Adrenal gland (tissue), 12 donors: ENCODE measurements around the gene EIF2AK3. TPM values are rescaled to one million over a fixed set of nuclear protein-coding genes. Genes with fewer than 3 reads are reported as not detected.

Source experiments
- DNase-seq, 7 donors: peaks; one replicate each; pipeline ENCODE4 v3.0.0-alpha.2; 2019 to 2020
- H3K27ac ChIP-seq, 5 donors: fragments of 200-600 bp; sonication (generic) in 4 of 5; 1 replicate in 3 of 5; 2 replicates in 2 of 5; pipeline versions ENCODE4 v1.5.1 to v1.8.0; 2016 to 2020; ENCODE audit warnings: mild to moderate bottlenecking in 1 of 5
- H3K27me3 ChIP-seq: fragments of 200-600 bp; 2 replicates; pipeline ENCODE4 v1.8.0; 2021
- H3K36me3 ChIP-seq, 2 donors: fragments of 200-600 bp; replicated peaks in 1 of 2; 1 replicate in 1 of 2; 2 replicates in 1 of 2; pipeline versions ENCODE4 v1.5.1 to v1.8.0; 2018 to 2022
- H3K4me1 ChIP-seq, 2 donors: fragments of 200-600 bp; replicated peaks in 1 of 2; 1 replicate in 1 of 2; 2 replicates in 1 of 2; pipeline versions ENCODE4 v1.5.1 to v1.8.0; 2018 to 2021
- H3K4me3 ChIP-seq, 4 donors: fragments of 200-600 bp; sonication (generic) in 3 of 4; one replicate each; pipeline ENCODE4 v1.5.1; 2016 to 2018
- H3K9me3 ChIP-seq, 3 donors: fragments of 200-600 bp; sonication (generic) in 1 of 3; replicated peaks in 1 of 3; 1 replicate in 2 of 3; 2 replicates in 1 of 3; pipeline versions ENCODE4 v1.5.1 to v1.8.0; 2016 to 2021
- POLR2A ChIP-seq, 2 donors: fragments of 450-650 bp; IDR thresholded peaks; one replicate each; pipeline ENCODE4 v1.6.1; 2017; ENCODE audit warnings: antibody characterized with exemption in 2 of 2, mild to moderate bottlenecking in 2 of 2, moderate library complexity in 1 of 2
- WGBS, 4 donors: extraction: QIAGEN DNeasy Blood & Tissue Kit in 2 of 4; methylation state at CpG; one replicate each; pipeline versions ENCODE4 v1.1.5 to v1.1.7; 2013 to 2017; 5-methylcytosine and 5-hydroxymethylcytosine counted together
- intact Hi-C, 2 donors: fragments of 100-400 bp; cut with DNase I; formaldehyde crosslinking; loops; one replicate each; pipeline versions ENCODE4 v1.14.1 to v1.15.0; 2022 to 2023
- polyA plus RNA-seq, 3 donors: library from polyadenylated mRNA; stranded (reverse); fragments of 200-250 nt in 2 of 3; fragments of 350-450 nt in 1 of 3; fragmentation: Illumina TruSeq in 1 of 3; extraction: RNeasy Lipid Tissue Mini Kit (QIAGEN cat#74804) in 1 of 3; gene quantifications; one replicate each; pipeline ENCODE4 v1.2.3, GENCODE V29; 2013 to 2014
- total RNA-seq, 9 donors: library from RNA; depleted of rRNA in 4 of 9; stranded (reverse); fragments of >200 nt in 4 of 9; fragments of 120-200 nt in 1 of 9; fragmentation: NEBNext Ultra II Directional in 1 of 9; extraction: Animal tissue kit (Norgen Biotek cat#: 25700) in 1 of 9; gene quantifications; one replicate each; pipeline versions ENCODE4 v1.1.0 to v1.2.4, GENCODE V29; 2013 to 2023
- TF ChIP-seq, protein P1 (sequence below), 6 experiments: fragments of 450-650 bp in 4 of 6; fragments of 200-600 bp in 2 of 6; sonication (generic) in 1 of 6; IDR thresholded peaks; 1 replicate in 5 of 6; 2 replicates in 1 of 6; pipeline versions ENCODE4 v1.5.1 to v1.8.0; 2016 to 2021; ENCODE audit warnings: antibody characterized with exemption in 6 of 6, mild to moderate bottlenecking in 2 of 6, moderate library complexity in 1 of 6
- donor health status: healthy with polysubstance abuse.
- donor health status: Bipolar disorder and iron deficiency.
- donor health status: DM: yes; HTN: yes; CAD: no.
- donor health status: DM: no; HTN: no; CAD: no.
- donor health status: DM: no; HTN: no; CAD: no.
- donor health status: DM: yes; HTN: yes; CAD: no.

Gene EIF2AK3
- total and polyA plus RNA-seq, 12 donors: 3.6 to 89.6 (median 21.3) TPM

DNA sequence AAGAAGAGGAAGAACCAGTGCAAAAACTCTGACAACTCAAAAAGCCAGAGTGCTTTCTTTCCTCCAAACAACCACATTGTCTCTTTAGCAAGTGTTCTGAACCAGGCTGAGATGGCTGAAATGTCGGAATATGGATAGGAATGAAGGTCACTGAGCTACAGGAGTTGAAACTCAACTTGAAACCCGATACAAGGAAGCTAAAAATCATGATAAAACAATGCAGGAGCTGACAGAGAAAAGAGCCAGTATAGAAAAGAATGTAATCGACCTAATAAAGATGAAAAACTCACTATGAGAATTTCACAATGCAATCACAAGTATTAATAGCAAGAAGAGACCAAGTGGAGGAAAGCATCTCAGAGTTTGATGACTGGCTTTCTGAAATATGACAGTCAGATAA, 15.0 kb upstream of the EIF2AK3 start:
- intact Hi-C loops: no loop called here
- TF ChIP-seq, protein P1, sequence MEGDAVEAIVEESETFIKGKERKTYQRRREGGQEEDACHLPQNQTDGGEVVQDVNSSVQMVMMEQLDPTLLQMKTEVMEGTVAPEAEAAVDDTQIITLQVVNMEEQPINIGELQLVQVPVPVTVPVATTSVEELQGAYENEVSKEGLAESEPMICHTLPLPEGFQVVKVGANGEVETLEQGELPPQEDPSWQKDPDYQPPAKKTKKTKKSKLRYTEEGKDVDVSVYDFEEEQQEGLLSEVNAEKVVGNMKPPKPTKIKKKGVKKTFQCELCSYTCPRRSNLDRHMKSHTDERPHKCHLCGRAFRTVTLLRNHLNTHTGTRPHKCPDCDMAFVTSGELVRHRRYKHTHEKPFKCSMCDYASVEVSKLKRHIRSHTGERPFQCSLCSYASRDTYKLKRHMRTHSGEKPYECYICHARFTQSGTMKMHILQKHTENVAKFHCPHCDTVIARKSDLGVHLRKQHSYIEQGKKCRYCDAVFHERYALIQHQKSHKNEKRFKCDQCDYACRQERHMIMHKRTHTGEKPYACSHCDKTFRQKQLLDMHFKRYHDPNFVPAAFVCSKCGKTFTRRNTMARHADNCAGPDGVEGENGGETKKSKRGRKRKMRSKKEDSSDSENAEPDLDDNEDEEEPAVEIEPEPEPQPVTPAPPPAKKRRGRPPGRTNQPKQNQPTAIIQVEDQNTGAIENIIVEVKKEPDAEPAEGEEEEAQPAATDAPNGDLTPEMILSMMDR (IDR thresholded peaks at IDR 0.05): no peak
- TF ChIP-seq POLR2A (IDR thresholded peaks at IDR 0.05): no peak
- WGBS, 4 donors: 34 to 56% (median 43%) methylated on average over 3 of the region's 3 CpGs
- Histone ChIP-seq H3K27me3 (no peaks in the 10 kb centered on the region), H3K4me3 (no peak overlapping the region), H3K27ac (no peak overlapping the region), H3K4me1 (no peaks in the 10 kb centered on the region), H3K36me3 (no peaks in the 10 kb centered on the region), H3K9me3 (no peaks in the 10 kb centered on the region)
- no peak for DNase-seq

DNA sequence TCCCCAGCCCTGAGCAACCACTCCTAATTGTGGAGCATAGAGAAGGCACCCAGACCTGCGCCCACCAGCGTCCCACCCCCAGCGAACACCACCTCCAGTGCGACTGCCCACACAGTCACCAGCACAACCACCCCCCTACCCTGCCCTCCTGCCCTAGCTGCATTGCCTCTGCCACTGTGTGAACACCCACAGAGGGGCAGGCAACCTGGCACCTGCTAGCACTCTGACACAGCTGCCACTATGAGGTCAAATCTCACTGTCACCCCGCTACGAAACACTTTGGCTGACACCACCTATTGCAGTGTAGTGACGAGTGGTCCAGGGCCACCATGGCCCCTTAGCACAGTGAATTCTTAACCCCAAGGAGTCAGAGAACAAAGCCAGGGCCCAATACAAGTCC, 14.1 kb upstream of the EIF2AK3 start:
- WGBS, 4 donors: 87 to 100% (median 94%) methylated on average over 4 to 7 of the region's 7 CpGs
- no peak for DNase-seq
- Histone ChIP-seq H3K27me3 (no peaks in the 10 kb centered on the region), H3K36me3 (no peaks in the 10 kb centered on the region), H3K9me3 (no peaks in the 10 kb centered on the region), H3K4me3 (no peak overlapping the region), H3K27ac (no peak overlapping the region), H3K4me1 (no peaks in the 10 kb centered on the region)
- TF ChIP-seq, protein P1 (IDR thresholded peaks at IDR 0.05): no peak
- TF ChIP-seq POLR2A (IDR thresholded peaks at IDR 0.05): no peak
- intact Hi-C loops: no loop called here

DNA sequence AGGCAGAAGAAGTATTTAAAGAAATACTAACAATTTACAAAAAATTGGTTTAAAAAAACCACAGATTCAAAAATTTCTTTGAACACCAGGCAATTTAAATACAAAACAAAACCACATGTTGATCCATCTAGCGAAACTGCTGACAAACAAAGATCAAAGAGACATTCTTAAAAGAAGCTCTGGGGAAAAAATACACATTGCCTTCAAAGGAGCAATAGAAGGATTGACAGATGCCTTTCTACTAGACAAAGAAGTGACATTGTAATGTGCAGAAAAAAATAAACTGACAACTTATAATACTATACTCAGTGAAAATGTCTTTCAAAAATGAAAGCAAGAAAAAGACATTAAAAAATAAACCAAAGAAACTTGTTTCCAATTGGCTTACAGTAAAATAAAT, 12.6 kb upstream of the EIF2AK3 start:
- intact Hi-C loops: no loop called here
- no peaks in the 10 kb centered on the region for H3K27me3 ChIP-seq
- no peak overlapping the region for H3K27ac ChIP-seq
- no peak for TF ChIP-seq POLR2A (IDR thresholded peaks at IDR 0.05)
- TF ChIP-seq, protein P1 (IDR thresholded peaks at IDR 0.05): no peak
- no peaks in the 10 kb centered on the region for H3K36me3 ChIP-seq
- no peaks in the 10 kb centered on the region for H3K9me3 ChIP-seq
- 78 to 86% (median 83%) methylated on average over 1 of the region's 1 CpG for WGBS, 4 donors
- H3K4me1 ChIP-seq: no peaks in the 10 kb centered on the region
- H3K4me3 ChIP-seq: no peak overlapping the region
- no peak for DNase-seq

DNA sequence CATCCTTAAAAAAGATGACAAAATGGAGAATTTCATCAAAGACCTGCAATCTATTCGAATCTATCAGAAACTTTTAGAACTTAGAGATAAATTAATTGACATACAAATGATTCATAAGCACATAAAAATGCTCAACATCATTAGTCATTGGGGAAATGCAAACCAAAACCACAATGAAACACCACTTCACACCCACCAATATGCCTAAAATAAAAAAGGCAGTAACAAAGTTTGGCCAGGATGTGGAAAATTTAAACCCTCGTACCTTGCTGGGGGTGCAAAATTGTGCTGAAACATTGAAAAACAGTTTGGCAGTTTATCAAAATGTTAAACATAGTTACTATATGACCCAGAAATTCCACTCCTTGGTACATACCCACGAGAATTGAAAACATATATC, 11.5 kb upstream of the EIF2AK3 start:
- intact Hi-C loops: no loop called here
- H3K27ac ChIP-seq: no peak overlapping the region

More for the DNA sequence above, 11.5 kb upstream of the EIF2AK3 start:
- no peaks in the 10 kb centered on the region for H3K36me3 ChIP-seq
- no peaks in the 10 kb centered on the region for H3K9me3 ChIP-seq
- no peaks in the 10 kb centered on the region for H3K4me1 ChIP-seq
- H3K4me3 ChIP-seq: no peak overlapping the region
- no peak for TF ChIP-seq POLR2A (IDR thresholded peaks at IDR 0.05)
- TF ChIP-seq, protein P1 (IDR thresholded peaks at IDR 0.05): no peak
- WGBS, 4 donors: 61 to 75% (median 64%) methylated on average over 3 of the region's 3 CpGs
- no peaks in the 10 kb centered on the region for H3K27me3 ChIP-seq
- DNase-seq: no peak
